ENCODE results near the gene PCBP1.
"Not testable (repeated sequence)": the region's sequence is repeated elsewhere in the genome, so short reads cannot be mapped to it uniquely, and the experiment has no call there.

PCBP1 gene

DNA sequence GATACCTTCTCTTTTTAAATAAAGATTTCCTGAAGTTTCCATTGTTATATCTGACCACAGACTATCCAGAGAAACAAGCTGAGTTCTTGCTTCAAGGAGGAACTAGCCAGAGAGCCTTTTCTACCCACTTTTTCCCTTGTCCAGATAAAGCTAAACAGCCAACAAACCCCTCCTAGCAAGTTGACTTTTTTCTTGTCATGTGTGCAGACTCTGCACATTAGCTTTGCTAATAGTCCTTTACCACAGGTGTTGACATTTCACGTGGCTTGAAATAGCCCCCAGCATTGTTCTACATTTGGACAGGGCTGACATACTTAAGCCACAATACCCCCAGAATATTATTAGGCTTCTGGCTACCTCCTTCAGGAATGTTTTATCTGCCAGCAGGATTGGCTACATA is 40.7 kb downstream of the PCBP1 start:
- no peak for DNase-seq

DNA sequence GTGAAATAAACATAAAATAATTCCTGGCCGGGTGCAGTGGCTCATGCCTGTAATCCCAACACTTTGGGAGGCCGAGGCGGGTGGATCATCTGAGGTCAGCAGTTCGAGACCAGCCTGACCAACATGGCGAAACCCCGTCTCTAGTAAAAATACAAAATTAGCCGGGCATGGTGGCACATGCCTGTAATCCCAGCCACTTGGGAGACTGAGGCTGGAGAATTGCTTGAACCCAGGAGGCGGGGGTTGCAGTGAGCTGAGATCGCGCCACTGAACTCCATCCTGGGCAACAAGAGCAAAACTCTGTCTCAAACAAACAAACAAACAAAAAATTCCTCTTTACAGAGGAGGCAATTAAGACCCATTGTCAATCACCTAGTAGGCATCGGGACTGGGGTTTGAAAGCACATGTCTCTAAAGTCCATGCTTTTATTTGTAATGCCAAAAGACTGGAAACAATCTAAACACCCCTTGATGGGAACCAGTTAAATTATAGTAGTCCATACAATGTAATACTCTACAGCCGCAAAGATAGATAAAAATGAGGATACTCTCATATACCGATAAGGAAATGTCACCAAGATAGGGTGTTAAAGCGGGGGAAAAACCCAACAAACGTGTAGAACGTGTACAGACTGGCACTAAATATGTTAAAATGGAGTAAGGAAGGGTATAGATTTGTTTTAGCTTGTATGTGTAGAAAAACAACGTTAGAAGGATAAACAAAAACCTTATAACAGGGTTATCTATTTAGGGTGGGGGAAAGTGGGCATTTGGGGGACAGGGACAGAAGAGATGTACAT is 44.3 kb downstream of the PCBP1 start:
- DNase-seq, result not testable (repeated sequence)

DNA sequence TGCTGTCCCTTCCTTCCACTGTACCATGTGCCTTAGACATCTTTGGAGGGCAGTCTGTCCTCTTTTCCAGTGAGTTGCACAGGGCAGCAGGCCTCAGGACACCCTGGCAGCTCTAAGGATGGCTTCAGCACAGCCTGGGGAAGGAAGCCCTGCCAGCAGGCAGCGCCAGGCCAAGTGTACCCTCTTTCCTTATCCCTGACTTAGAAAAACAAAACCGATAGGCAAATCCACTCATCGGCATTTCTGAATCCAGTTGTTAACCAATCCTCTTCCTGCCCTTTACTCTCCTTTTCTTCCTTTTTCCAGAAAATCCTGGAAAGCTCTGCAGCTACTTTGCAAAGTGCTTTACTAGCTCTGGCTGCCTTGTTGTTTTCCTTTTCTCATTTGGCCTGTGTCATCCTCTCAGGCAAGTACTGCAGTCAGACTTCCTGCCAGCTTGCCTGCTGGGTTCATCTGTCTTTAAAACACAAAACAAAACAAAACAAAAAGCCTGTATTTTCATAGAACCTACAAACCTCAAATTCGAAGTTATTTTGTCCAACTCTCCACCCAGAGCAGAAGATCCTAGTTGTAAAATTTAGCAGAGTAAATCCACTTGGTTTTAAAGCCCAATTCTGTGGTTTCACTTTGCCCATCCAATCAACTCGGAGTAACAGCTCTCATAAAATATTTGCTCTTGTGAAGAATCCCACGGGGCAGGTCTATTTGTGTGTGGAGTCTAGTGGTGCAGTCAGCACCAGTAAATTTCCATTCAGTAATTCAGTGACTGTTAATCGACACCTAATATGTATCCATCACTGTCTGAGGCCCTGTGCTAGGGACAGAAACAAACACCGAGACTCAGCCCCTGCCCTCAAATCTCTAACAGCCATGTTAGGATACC is 45.2 kb downstream of the PCBP1 start:
- no peak for DNase-seq

GRCh38 chr2:70133127-70133452 is 45.8 kb downstream of the PCBP1 start:
- no peak for DNase-seq

DNA sequence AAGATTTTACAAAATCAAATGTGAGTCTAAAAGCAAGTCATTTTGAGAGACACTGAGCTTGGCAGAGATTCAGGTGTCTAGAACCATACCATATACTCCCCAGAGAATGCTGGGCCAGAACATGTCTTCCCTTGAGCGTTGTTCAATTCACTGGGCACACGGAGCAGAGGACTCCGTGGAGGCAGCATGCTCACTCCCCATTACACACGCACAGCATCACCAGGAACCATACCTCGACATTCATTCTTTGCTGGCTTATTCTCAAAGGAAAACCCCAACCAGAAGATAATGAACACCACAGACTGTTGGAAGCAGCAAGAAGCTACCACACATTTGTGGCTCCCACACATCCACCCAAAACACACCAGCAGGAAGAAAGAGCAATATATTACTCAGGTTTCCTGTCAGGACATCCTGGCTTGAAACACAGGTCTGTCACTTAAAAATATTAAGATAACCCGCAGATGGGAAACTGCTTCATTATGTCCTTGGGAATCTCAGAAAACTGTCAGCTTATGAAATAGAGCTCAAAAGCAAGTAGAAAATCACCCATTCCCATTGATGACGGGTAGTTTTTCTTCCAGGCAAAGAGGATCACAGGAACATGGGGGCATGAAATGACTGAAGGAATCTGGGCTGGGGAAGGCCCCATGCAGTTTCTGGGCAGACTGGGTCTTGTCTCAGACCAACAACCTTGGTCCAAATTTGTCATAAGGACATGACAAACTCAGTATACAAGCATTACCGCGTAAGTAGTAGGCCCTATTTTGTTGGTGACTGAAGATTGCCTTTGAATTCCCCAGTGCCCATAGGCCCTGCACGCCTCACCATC is 46.4 kb downstream of the PCBP1 start:
- no peak for DNase-seq

DNA sequence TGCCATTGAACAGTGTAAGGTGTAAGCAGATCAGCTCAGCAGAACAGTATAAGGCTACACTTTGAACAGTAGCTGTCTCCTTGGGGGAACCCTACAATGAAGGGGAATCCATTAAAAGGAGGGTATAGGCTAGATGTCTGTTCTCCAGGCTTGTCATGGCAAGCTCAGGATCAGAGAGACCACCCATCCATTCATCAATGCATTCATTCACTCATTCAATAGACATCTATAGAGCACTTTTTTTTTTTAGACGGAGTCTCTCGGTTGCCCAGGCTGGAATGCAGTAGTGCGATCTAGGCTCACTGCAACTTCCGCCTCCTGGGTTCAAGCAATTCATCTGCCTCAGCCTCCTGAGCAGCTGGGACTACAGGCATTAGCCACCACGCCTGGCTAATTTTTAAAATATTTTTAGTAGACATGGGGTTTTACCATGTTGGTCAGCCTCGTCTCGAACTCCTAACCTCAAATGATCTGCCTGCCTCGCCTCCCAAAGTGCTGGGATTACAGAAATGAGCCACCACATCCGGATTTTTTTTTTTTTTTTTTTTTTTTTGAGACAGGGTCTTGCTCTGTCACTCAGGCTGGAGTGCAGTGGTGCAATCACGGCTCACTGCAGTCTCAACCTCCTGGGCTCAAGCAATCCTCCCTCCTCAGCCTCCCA is 47.2 kb downstream of the PCBP1 start:
- DNase-seq, result not testable (repeated sequence)

Data from activated CD4-positive, CD25-positive, alpha-beta regulatory T cell treated with anti-CD3 and anti-CD28 coated beads, Interleukin-2, amount 50 U/mL, for 72 hours (primary cell).